MM.1S (cell line): ENCODE data around the gene ZNF580.

ENCODE experiments used
- DNase-seq: peaks from one replicate; pipeline ENCODE4 v3.0.0-alpha.2; 2015
- H2AFZ ChIP-seq: fragments of 300-600 bp; sonication (generic); 2 replicates; pipeline ENCODE4 v1.6.0; 2016; ENCODE audit warnings: antibody characterized with exemption, low read length
- H3F3A ChIP-seq: fragments of 300-600 bp; sonication (generic); 2 replicates; pipeline ENCODE4 v1.6.1; 2016; ENCODE audit warnings: mild to moderate bottlenecking, antibody characterized with exemption, low read length, moderate library complexity, mixed read lengths; ENCODE audit not compliant: insufficient read depth
- H3K27ac ChIP-seq: fragments of 300-600 bp; sonication (generic); 2 replicates; pipeline ENCODE4 v1.5.1; 2016; ENCODE audit warnings: mild to moderate bottlenecking, low read length
- H3K27me3 ChIP-seq: fragments of 300-600 bp; sonication (generic); replicated peaks from 2 replicates; pipeline ENCODE4 v1.6.0; 2016; ENCODE audit warnings: low read length; ENCODE audit not compliant: insufficient read depth
- H3K36me3 ChIP-seq: fragments of 300-600 bp; sonication (generic); replicated peaks from 2 replicates; pipeline ENCODE4 v1.6.1; 2016; ENCODE audit warnings: mild to moderate bottlenecking, low read length, mixed read lengths; ENCODE audit not compliant: insufficient read depth
- H3K4me1 ChIP-seq: fragments of 300-600 bp; sonication (generic); 2 replicates; pipeline ENCODE4 v1.6.1; 2016; ENCODE audit warnings: low read length, mixed read lengths
- H3K4me2 ChIP-seq: fragments of 300-600 bp; sonication (generic); 2 replicates; pipeline ENCODE4 v1.6.0; 2016; ENCODE audit warnings: low read depth, low read length
- H3K4me3 ChIP-seq: fragments of 300-600 bp; sonication (generic); 2 replicates; pipeline ENCODE4 v1.5.1; 2016; ENCODE audit warnings: low read length, mixed read lengths
- H3K79me2 ChIP-seq: fragments of 300-600 bp; sonication (generic); 2 replicates; pipeline ENCODE4 v1.6.1; 2016; ENCODE audit warnings: mixed run types, low read length, mixed read lengths
- H3K9ac ChIP-seq: fragments of 300-600 bp; sonication (generic); 2 replicates; pipeline ENCODE4 v1.6.1; 2016; ENCODE audit warnings: low read length, mixed read lengths
- H3K9me2 ChIP-seq: fragments of 300-600 bp; sonication (generic); replicated peaks from 2 replicates; pipeline ENCODE4 v1.6.1; 2016; ENCODE audit warnings: mild to moderate bottlenecking, low read length, mixed read lengths; ENCODE audit not compliant: insufficient read depth
- H3K9me3 ChIP-seq: fragments of 300-600 bp; sonication (generic); replicated peaks from 2 replicates; pipeline ENCODE4 v1.6.1; 2016; ENCODE audit warnings: mild to moderate bottlenecking, low read length, mixed read lengths; ENCODE audit not compliant: insufficient read depth
- H4K20me1 ChIP-seq: fragments of 300-600 bp; sonication (generic); 2 replicates; pipeline ENCODE4 v1.6.1; 2016; ENCODE audit warnings: mild to moderate bottlenecking, low read length, moderate library complexity, mixed read lengths; ENCODE audit not compliant: insufficient read depth
- CTCF ChIP-seq: fragments of 300-600 bp; sonication (generic); IDR thresholded peaks from 2 replicates; pipeline ENCODE4 v1.5.1; 2016; ENCODE audit warnings: antibody characterized with exemption, low read length, mixed read lengths
- EZH2 ChIP-seq: fragments of 300-600 bp; sonication (generic); optimal IDR thresholded peaks from 2 replicates; pipeline ENCODE3; 2017; ENCODE audit warnings: low read depth, mild to moderate bottlenecking, antibody characterized with exemption, low read length, mixed read lengths
- EZH2phosphoT487 ChIP-seq: fragments of 300-600 bp; sonication (generic); IDR thresholded peaks from 2 replicates; pipeline ENCODE4 v1.6.1; 2018; ENCODE audit warnings: antibody characterized with exemption, low read length

Gene ZNF580

GRCh38 chr19:55674841-55675660 is 34.2 kb downstream of the ZNF580 start, which contains the start of gene EPN1:
EPN1 (plus strand) TSS chr19:55675226; CDS start chr19:55678628, 3,402 bp downstream.
- Histone ChIP-seq H3K9me3 (no peaks in the 10 kb centered on the region), H3K4me2 (peak within 1 kb of the TSS; percentile 64), H3K9ac (peak within 1 kb of the TSS; percentile 85), H3K4me1 (peaks cover 27% of the 10 kb centered on the region), H3K27ac (peak within 1 kb of the TSS; percentile 87), H3K27me3 (no peaks in the 10 kb centered on the region), H3K9me2 (no peaks in the 10 kb centered on the region), H3K79me2 (peaks cover 85% of the 10 kb centered on the region), H2AFZ (no peak within 1 kb of the TSS), H3K36me3 (peaks cover 9% of the 10 kb centered on the region), H4K20me1 (peaks cover 14% of the 10 kb centered on the region), H3F3A (peaks cover 47% of the 10 kb centered on the region), H3K4me3 (peak within 1 kb of the TSS; percentile 75)
- TF ChIP-seq EZH2phosphoT487 (no peak), CTCF (no peak), EZH2 (no peak)
- DNase-seq = peak; percentile 99

GRCh38 chr19:55675661-55676354 is 35.0 kb downstream of the ZNF580 start:
- Histone ChIP-seq H3K4me1 (peaks cover 27% of the 10 kb centered on the region), H3K79me2 (peaks cover 85% of the 10 kb centered on the region), H3K36me3 (peaks cover 5% of the 10 kb centered on the region; the same call in 1 of the 2 replicates), H3K27me3 (no peaks in the 10 kb centered on the region), H4K20me1 (peaks cover 6% of the 10 kb centered on the region), H3K9me3 (no peaks in the 10 kb centered on the region), H2AFZ (no peak overlapping the region), H3K9ac (peak overlapping the region; percentile 85), H3K9me2 (no peaks in the 10 kb centered on the region), H3K27ac (peak overlapping the region; percentile 87), H3F3A (peaks cover 41% of the 10 kb centered on the region), H3K4me2 (peak overlapping the region; percentile 55), H3K4me3 (peak overlapping the region; percentile 75)
- DNase-seq = peak; percentile 19
- TF ChIP-seq EZH2phosphoT487 (no peak), CTCF (no peak), EZH2 (no peak)

- no peak for DNase-seq
- peak overlapping the region; percentile 85; the same call in 1 of the 2 replicates for H3K9ac ChIP-seq
- no peaks in the 10 kb centered on the region for H3K9me2 ChIP-seq
- no peak overlapping the region for H2AFZ ChIP-seq
- H3K4me2 ChIP-seq = peak overlapping the region; percentile 55
- no peak for TF ChIP-seq CTCF
- no peak for TF ChIP-seq EZH2phosphoT487
- TF ChIP-seq EZH2 = no peak
- peaks cover 27% of the 10 kb centered on the region for H3K4me1 ChIP-seq
- peak overlapping the region; percentile 87; the same call in 1 of the 2 replicates for H3K27ac ChIP-seq
- no peaks in the 10 kb centered on the region for H3K27me3 ChIP-seq
- H3K9me3 ChIP-seq = no peaks in the 10 kb centered on the region
- H3K79me2 ChIP-seq = peaks cover 85% of the 10 kb centered on the region
- H3K36me3 ChIP-seq = peaks cover 5% of the 10 kb centered on the region; the same call in 1 of the 2 replicates
- peak overlapping the region; percentile 75 for H3K4me3 ChIP-seq
- peaks cover 41% of the 10 kb centered on the region for H3F3A ChIP-seq
- peaks cover 2% of the 10 kb centered on the region; the same call in 1 of the 2 replicates for H4K20me1 ChIP-seq
Measured at GRCh38 chr19:55676383-55676782, 35.6 kb downstream of the ZNF580 start.
